SU-DHL-6 (cell line): ENCODE data around the gene FAM227B.

ENCODE experiments used
- H2AFZ ChIP-seq: fragments of 200-600 bp; sonication (generic); 2 replicates; pipeline ENCODE4 v1.6.1; 2014; ENCODE audit warnings: low read depth, mild to moderate bottlenecking, moderate library complexity, mixed read lengths, antibody characterized with exemption, low read length; ENCODE audit not compliant: severe bottlenecking
- H3F3A ChIP-seq: fragments of 200-600 bp; shearing (Covaris generic); 2 replicates; pipeline ENCODE4 v1.6.0; 2016; ENCODE audit warnings: antibody characterized with exemption, mild to moderate bottlenecking; ENCODE audit not compliant: insufficient read depth
- H3K27ac ChIP-seq: fragments of 200-600 bp; sonication (generic); 2 replicates; pipeline ENCODE4 v1.5.1; 2016; ENCODE audit warnings: low read depth, mild to moderate bottlenecking, low read length, moderate library complexity, mixed read lengths
- H3K27me3 ChIP-seq: fragments of 200-600 bp; sonication (generic), shearing (Covaris generic); 2 replicates; pipeline ENCODE4 v1.6.0; 2014; ENCODE audit warnings: mild to moderate bottlenecking, low read length
- H3K36me3 ChIP-seq: fragments of 200-600 bp; sonication (generic); 2 replicates; pipeline ENCODE4 v1.6.1; 2014; ENCODE audit warnings: mild to moderate bottlenecking, low read length, mixed read lengths
- H3K4me2 ChIP-seq: fragments of 300-600, 200-600 bp; shearing (Covaris generic), sonication (generic); 2 replicates; pipeline ENCODE4 v1.6.0; 2014; ENCODE audit warnings: low read length, low read depth, mild to moderate bottlenecking; ENCODE audit not compliant: poor library complexity, severe bottlenecking
- H3K4me3 ChIP-seq: fragments of 200-600 bp; sonication (generic); 2 replicates; pipeline ENCODE4 v1.5.1; 2014; ENCODE audit warnings: antibody characterized with exemption, low read length, mild to moderate bottlenecking, mixed read lengths; ENCODE audit not compliant: insufficient read depth, poor library complexity, severe bottlenecking
- H3K79me2 ChIP-seq: fragments of 200-600 bp; sonication (generic); 2 replicates; pipeline ENCODE4 v1.6.1; 2014; ENCODE audit warnings: mild to moderate bottlenecking, low read length, moderate library complexity; ENCODE audit not compliant: insufficient read depth
- H3K9ac ChIP-seq: fragments of 200-600 bp; sonication (generic); 2 replicates; pipeline ENCODE4 v1.7.0; 2014; ENCODE audit warnings: mild to moderate bottlenecking, low read length
- H3K9me2 ChIP-seq: fragments of 200-600 bp; sonication (generic); replicated peaks from 2 replicates; pipeline ENCODE4 v1.6.1; 2014; ENCODE audit warnings: low read length; ENCODE audit not compliant: insufficient read depth
- H3K9me3 ChIP-seq: fragments of 200-600 bp; sonication (generic); 2 replicates; pipeline ENCODE4 v1.6.1; 2014; ENCODE audit warnings: low read length, mixed read lengths; ENCODE audit not compliant: insufficient read depth
- H4K20me1 ChIP-seq: fragments of 200-600 bp; sonication (generic); 2 replicates; pipeline ENCODE4 v1.6.1; 2014; ENCODE audit warnings: low read depth, mild to moderate bottlenecking, antibody characterized with exemption, low read length, moderate library complexity, mixed read lengths
- EZH2phosphoT487 ChIP-seq: fragments of 200-600 bp; sonication (generic), shearing (Covaris generic); conservative IDR thresholded peaks from 2 replicates; pipeline ENCODE4 v1.6.1; 2018; ENCODE audit warnings: mild to moderate bottlenecking, antibody characterized with exemption, low read length, moderate library complexity, mixed read lengths
- TF ChIP-seq, protein P1 (sequence below): fragments of 200-600 bp; sonication (generic); IDR thresholded peaks from one replicate; pipeline ENCODE4 v1.5.1; 2017; ENCODE audit warnings: antibody characterized with exemption, mild to moderate bottlenecking, low read length, moderate library complexity; ENCODE audit not compliant: insufficient read depth, poor library complexity, severe bottlenecking

FAM227B gene

DNA sequence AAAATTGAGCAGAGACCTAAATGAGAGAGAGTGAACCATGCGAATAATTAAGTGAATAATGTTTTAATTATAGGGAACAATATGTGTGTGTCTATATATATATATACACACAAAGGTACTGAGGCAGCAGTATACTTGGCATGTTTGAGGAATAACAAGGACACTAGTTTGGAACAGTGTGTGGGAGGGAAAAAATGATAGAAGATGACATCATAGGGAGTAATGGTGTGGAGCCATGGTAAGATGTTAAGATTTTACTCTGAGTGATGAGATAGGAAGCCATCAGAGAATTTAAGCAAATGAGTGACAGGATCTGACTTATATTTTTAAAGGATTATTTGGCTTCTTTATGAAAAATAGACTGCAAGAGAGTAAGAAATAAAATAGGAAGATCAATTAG lies 29.4 kb upstream of the FAM227B start:
- no peak overlapping the region for H3K4me3 ChIP-seq
- TF ChIP-seq EZH2phosphoT487 = no peak
- TF ChIP-seq, protein P1, sequence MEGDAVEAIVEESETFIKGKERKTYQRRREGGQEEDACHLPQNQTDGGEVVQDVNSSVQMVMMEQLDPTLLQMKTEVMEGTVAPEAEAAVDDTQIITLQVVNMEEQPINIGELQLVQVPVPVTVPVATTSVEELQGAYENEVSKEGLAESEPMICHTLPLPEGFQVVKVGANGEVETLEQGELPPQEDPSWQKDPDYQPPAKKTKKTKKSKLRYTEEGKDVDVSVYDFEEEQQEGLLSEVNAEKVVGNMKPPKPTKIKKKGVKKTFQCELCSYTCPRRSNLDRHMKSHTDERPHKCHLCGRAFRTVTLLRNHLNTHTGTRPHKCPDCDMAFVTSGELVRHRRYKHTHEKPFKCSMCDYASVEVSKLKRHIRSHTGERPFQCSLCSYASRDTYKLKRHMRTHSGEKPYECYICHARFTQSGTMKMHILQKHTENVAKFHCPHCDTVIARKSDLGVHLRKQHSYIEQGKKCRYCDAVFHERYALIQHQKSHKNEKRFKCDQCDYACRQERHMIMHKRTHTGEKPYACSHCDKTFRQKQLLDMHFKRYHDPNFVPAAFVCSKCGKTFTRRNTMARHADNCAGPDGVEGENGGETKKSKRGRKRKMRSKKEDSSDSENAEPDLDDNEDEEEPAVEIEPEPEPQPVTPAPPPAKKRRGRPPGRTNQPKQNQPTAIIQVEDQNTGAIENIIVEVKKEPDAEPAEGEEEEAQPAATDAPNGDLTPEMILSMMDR = no peak
- H3F3A ChIP-seq = no peaks in the 10 kb centered on the region
- H2AFZ ChIP-seq = no peak overlapping the region
- H3K27ac ChIP-seq = no peak overlapping the region
- H3K79me2 ChIP-seq = no peaks in the 10 kb centered on the region
- no peaks in the 10 kb centered on the region for H3K9me2 ChIP-seq
- 0 out of 2 replicates have a peak, but pooled peaks cover 4% of the 10 kb centered on the region for H3K9me3 ChIP-seq
- H3K27me3 ChIP-seq = 0 out of 2 replicates have a peak, but pooled peaks cover 1% of the 10 kb centered on the region
- H3K4me2 ChIP-seq = no peak overlapping the region
- H3K36me3 ChIP-seq = no peaks in the 10 kb centered on the region
- H4K20me1 ChIP-seq = no peaks in the 10 kb centered on the region
- no peak overlapping the region for H3K9ac ChIP-seq

DNA sequence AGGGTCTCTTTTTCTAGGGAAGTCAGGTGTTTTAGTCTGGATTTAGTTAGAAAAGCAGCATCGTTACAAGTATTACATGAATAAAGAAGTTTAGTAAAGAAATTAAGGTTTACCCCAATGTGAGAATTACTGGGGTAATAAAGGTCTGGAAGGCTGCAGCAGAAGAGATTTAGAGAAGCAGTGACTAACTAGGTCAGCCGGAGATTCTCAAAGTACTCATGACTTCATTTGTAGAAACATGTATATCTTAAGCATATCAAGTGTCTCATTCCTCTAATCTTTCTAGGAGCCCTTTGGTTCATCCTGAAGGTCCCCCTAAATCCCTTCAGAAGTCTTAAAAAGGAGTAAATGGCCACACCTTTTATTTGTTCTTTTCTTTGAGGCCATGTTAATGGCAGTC lies 26.3 kb upstream of the FAM227B start:
- no peaks in the 10 kb centered on the region for H3K79me2 ChIP-seq

DNA sequence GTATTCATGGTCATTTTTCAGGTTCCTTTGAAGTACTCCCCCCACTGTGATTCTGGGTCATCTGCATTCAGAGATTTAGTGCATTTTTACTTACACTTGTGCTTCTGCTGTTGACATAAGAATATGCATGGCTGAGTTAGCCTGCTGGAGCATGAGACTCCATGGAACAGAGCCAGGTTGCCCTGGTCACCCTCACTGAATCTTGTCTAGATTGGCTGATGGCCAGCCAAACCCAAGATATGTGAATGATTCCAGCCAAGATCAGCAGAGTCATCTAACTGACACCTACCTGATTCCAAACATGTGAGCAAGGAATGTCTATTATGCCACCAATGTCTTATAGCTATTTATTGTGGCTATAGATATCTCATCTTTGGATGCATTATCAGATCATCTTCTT lies 25.3 kb upstream of the FAM227B start:
- Histone ChIP-seq H3K27ac (no peak overlapping the region), H3K9ac (no peak overlapping the region), H3F3A (no peaks in the 10 kb centered on the region), H3K79me2 (no peaks in the 10 kb centered on the region), H3K9me2 (no peaks in the 10 kb centered on the region), H4K20me1 (no peaks in the 10 kb centered on the region; the same call in 1 of the 2 replicates), H2AFZ (no peak overlapping the region), H3K4me3 (no peak overlapping the region), H3K36me3 (peaks cover 4% of the 10 kb centered on the region; the same call in 1 of the 2 replicates), H3K4me2 (no peak overlapping the region), H3K9me3 (no peaks in the 10 kb centered on the region), H3K27me3 (no peaks in the 10 kb centered on the region)
- TF ChIP-seq EZH2phosphoT487 = no peak
- TF ChIP-seq, protein P1 = no peak

More for the DNA sequence above, 26.3 kb upstream of the FAM227B start:
- H3K27me3 ChIP-seq = no peaks in the 10 kb centered on the region
- H3K36me3 ChIP-seq = no peaks in the 10 kb centered on the region
- H3F3A ChIP-seq = no peaks in the 10 kb centered on the region
- no peak overlapping the region for H3K4me2 ChIP-seq
- H3K9ac ChIP-seq = no peak overlapping the region
- no peaks in the 10 kb centered on the region for H4K20me1 ChIP-seq
- H3K4me3 ChIP-seq = no peak overlapping the region
- H3K9me3 ChIP-seq = no peaks in the 10 kb centered on the region
- no peak overlapping the region for H2AFZ ChIP-seq
- H3K27ac ChIP-seq = no peak overlapping the region
- no peaks in the 10 kb centered on the region for H3K9me2 ChIP-seq
- TF ChIP-seq EZH2phosphoT487 = no peak
- TF ChIP-seq, protein P1 = no peak
